ENCODE measurements around the gene ATF4. TPM values are rescaled to one million over a fixed set of nuclear protein-coding genes. Genes with fewer than 3 reads are reported as not detected.

ATF4 gene
- total and polyA plus RNA-seq, 2 experiments from 2014 or later: 203 to 375 TPM

- H3K4me3 ChIP-seq: no peak overlapping the region
- H3K9me3 ChIP-seq (ENCODE audit: low read depth): no peaks in the 10 kb centered on the region
- H3K27ac ChIP-seq: no peak overlapping the region
- peaks cover 49% of the 10 kb centered on the region for H3K27me3 ChIP-seq
- DNase-seq (ENCODE audit: low read depth in 1 of 2, low spot score in 1 of 2): no peak
- no peak for TF ChIP-seq CTCF (IDR thresholded peaks at IDR 0.05; ENCODE audit: low read depth, low read length)
- H3K4me1 ChIP-seq (ENCODE audit: low read depth): no peaks in the 10 kb centered on the region
- no peaks in the 10 kb centered on the region for H3K36me3 ChIP-seq
These were observed 33.1 kb downstream of the ATF4 start for GRCh38 chr22:39553429-39553828.

- Histone ChIP-seq H3K9me3 (ENCODE audit: low read depth) (no peaks in the 10 kb centered on the region), H3K4me1 (ENCODE audit: low read depth) (peaks cover 2% of the 10 kb centered on the region), H3K36me3 (no peaks in the 10 kb centered on the region), H3K27me3 (peaks cover 50% of the 10 kb centered on the region), H3K4me3 (no peak overlapping the region), H3K27ac (no peak overlapping the region)
- DNase-seq (ENCODE audit: low read depth in 1 of 2, low spot score in 1 of 2): no peak
- TF ChIP-seq CTCF (IDR thresholded peaks at IDR 0.05; ENCODE audit: low read depth, low read length): no peak
These were observed 33.8 kb downstream of the ATF4 start for GRCh38 chr22:39554151-39554550.

GRCh38 chr22:39556970-39557841, 36.8 kb downstream of the ATF4 start:
- Histone ChIP-seq H3K27me3 (peaks cover 41% of the 10 kb centered on the region), H3K27ac (no peak overlapping the region), H3K4me3 (peak overlapping the region; percentile 24), H3K4me1 (ENCODE audit: low read depth) (peaks cover 6% of the 10 kb centered on the region), H3K36me3 (no peaks in the 10 kb centered on the region), H3K9me3 (ENCODE audit: low read depth) (no peaks in the 10 kb centered on the region)
- DNase-seq (ENCODE audit: low read depth in 1 of 2, low spot score in 1 of 2): peak; percentile 21 to 56
- TF ChIP-seq CTCF (IDR thresholded peaks at IDR 0.05; ENCODE audit: low read depth, low read length): peak; percentile 9

- TF ChIP-seq CTCF (IDR thresholded peaks at IDR 0.05; ENCODE audit: low read depth, low read length): no peak
- DNase-seq (ENCODE audit: low read depth in 1 of 2, low spot score in 1 of 2): peak in 1 of 2 donors; percentile 32
These were observed 37.9 kb downstream of the ATF4 start for GRCh38 chr22:39558254-39558727.

GRCh38 chr22:39558950-39559349, 38.6 kb downstream of the ATF4 start:
- peaks cover 6% of the 10 kb centered on the region for H3K4me1 ChIP-seq (ENCODE audit: low read depth)
- H3K4me3 ChIP-seq: no peak overlapping the region
- no peak for TF ChIP-seq CTCF (IDR thresholded peaks at IDR 0.05; ENCODE audit: low read depth, low read length)
- no peak overlapping the region for H3K27ac ChIP-seq
- peaks cover 3% of the 10 kb centered on the region for H3K9me3 ChIP-seq (ENCODE audit: low read depth)
- H3K27me3 ChIP-seq: peaks cover 41% of the 10 kb centered on the region
- no peak for DNase-seq (ENCODE audit: low read depth in 1 of 2, low spot score in 1 of 2)
- H3K36me3 ChIP-seq: no peaks in the 10 kb centered on the region

More at GRCh38 chr22:39558254-39558727, 37.9 kb downstream of the ATF4 start:
- Histone ChIP-seq H3K9me3 (ENCODE audit: low read depth) (no peaks in the 10 kb centered on the region), H3K36me3 (no peaks in the 10 kb centered on the region), H3K27ac (no peak overlapping the region), H3K4me3 (peak overlapping the region; percentile 24), H3K27me3 (peaks cover 41% of the 10 kb centered on the region), H3K4me1 (ENCODE audit: low read depth) (peaks cover 6% of the 10 kb centered on the region)
